Fibroblast of lung (primary cell): ENCODE results near the gene RBMS1. TPM values are rescaled to one million over a fixed set of nuclear protein-coding genes. Genes with fewer than 3 reads are reported as not detected.

Source experiments
- DNase-seq, 2 donors: peaks; one replicate each; pipeline versions ENCODE4 v3.0.0 to v3.0.0-alpha.2; 2010; ENCODE audit warnings: low read depth in 2 of 2
- H2AFZ ChIP-seq: 2 replicates; pipeline ENCODE4 v1.5.1; 2012; ENCODE audit warnings: low read length, control low read depth, inconsistent platforms
- H3K27ac ChIP-seq: 2 replicates; pipeline ENCODE4 v1.5.1; 2011; ENCODE audit warnings: low read length, control low read depth; ENCODE audit not compliant: insufficient read depth
- H3K27me3 ChIP-seq: 2 replicates; pipeline ENCODE4 v1.5.1; 2011; ENCODE audit warnings: mild to moderate bottlenecking, low read length; ENCODE audit not compliant: control insufficient read depth, insufficient read depth
- H3K36me3 ChIP-seq: 2 replicates; pipeline ENCODE4 v1.5.1; 2011; ENCODE audit warnings: low read length; ENCODE audit not compliant: control insufficient read depth, insufficient read depth
- H3K4me1 ChIP-seq: 2 replicates; pipeline ENCODE4 v1.5.1; 2011; ENCODE audit warnings: low read length; ENCODE audit not compliant: control insufficient read depth, insufficient read depth; ENCODE audit errors: extremely low read depth
- H3K4me2 ChIP-seq: 2 replicates; pipeline ENCODE4 v1.5.1; 2011; ENCODE audit warnings: low read length, control low read depth; ENCODE audit not compliant: insufficient read depth; ENCODE audit errors: extremely low read depth
- H3K4me3 ChIP-seq, 4 experiments: fragments of 200-600 bp in 1 of 4; sonication (generic) in 1 of 4; replicated peaks in 1 of 4; 2 replicates each; pipeline ENCODE4 v1.5.1; 2011 to 2016; ENCODE audit warnings: low read length in 4 of 4, low read depth in 3 of 4, mild to moderate bottlenecking in 3 of 4, control low read depth in 2 of 4, inconsistent platforms in 1 of 4, mixed read lengths in 1 of 4; ENCODE audit not compliant: insufficient read depth in 1 of 4; ENCODE audit errors: control extremely low read depth in 1 of 4
- H3K79me2 ChIP-seq: 2 replicates; pipeline ENCODE4 v1.5.1; 2012; ENCODE audit warnings: mild to moderate bottlenecking, low read length, inconsistent platforms; ENCODE audit not compliant: control insufficient read depth, insufficient read depth
- H3K9ac ChIP-seq: 2 replicates; pipeline ENCODE4 v1.5.1; 2011; ENCODE audit warnings: mild to moderate bottlenecking, low read length, control low read depth; ENCODE audit not compliant: insufficient read depth
- H3K9me3 ChIP-seq: 2 replicates; pipeline ENCODE4 v1.5.1; 2012; ENCODE audit warnings: low read depth, low read length; ENCODE audit not compliant: control insufficient read depth, insufficient read depth
- H4K20me1 ChIP-seq: 2 replicates; pipeline ENCODE4 v1.5.1; 2011; ENCODE audit warnings: low read length; ENCODE audit not compliant: control insufficient read depth, insufficient read depth; ENCODE audit errors: extremely low read depth
- CTCF ChIP-seq, 2 donors: IDR thresholded peaks in 1 of 2; conservative IDR thresholded peaks in 1 of 2; 1 replicate in 1 of 2; 2 replicates in 1 of 2; pipeline ENCODE4 v1.5.1; 2011 to 2012; ENCODE audit warnings: low read length in 2 of 2, control low read depth in 1 of 2, inconsistent platforms in 1 of 2, low read depth in 1 of 2, mild to moderate bottlenecking in 1 of 2
- EZH2 ChIP-seq: IDR thresholded peaks from 2 replicates; pipeline ENCODE4 v1.5.1; 2012; ENCODE audit warnings: low read length, control low read depth, mild to moderate bottlenecking; ENCODE audit errors: missing control alignments
- polyA plus RNA-seq, 2 donors: library from polyadenylated mRNA; depleted of rRNA in 1 of 2; stranded (reverse) in 1 of 2; unstranded in 1 of 2; fragments of >200 nt; gene quantifications; 2 replicates each; pipeline ENCODE4 v1.2.1, GENCODE V29; 2011 to 2012; ENCODE audit warnings: missing spikeins in 1 of 2
- total RNA-seq: library from RNA; depleted of rRNA; stranded (reverse); fragments of >200 nt; gene quantifications from 2 replicates; pipeline ENCODE4 v1.2.1, GENCODE V29; 2014

RBMS1 gene
- total and polyA plus RNA-seq, 2 donors (not counting 1 experiment from before 2014, with no cell fraction given): 77.3 to 146 TPM

- Histone ChIP-seq H3K4me3 (no peak overlapping the region), H3K36me3 (no peaks in the 10 kb centered on the region), H3K27me3 (no peaks in the 10 kb centered on the region), H3K4me2 (peak overlapping the region; percentile 37), H2AFZ (no peak overlapping the region), H3K9ac (no peak overlapping the region), H3K9me3 (no peaks in the 10 kb centered on the region), H3K27ac (peak overlapping the region; percentile 8), H3K79me2 (peaks cover 44% of the 10 kb centered on the region), H4K20me1 (no peaks in the 10 kb centered on the region), H3K4me1 (peaks cover 8% of the 10 kb centered on the region)
- no peak for TF ChIP-seq CTCF (conservative IDR thresholded peaks at IDR 0.05 in 1 of 2, IDR thresholded peaks at IDR 0.05 in 1 of 2; ENCODE audit: low read depth in 1 of 2, low read length in 2 of 2)
- no peak for TF ChIP-seq EZH2
- DNase-seq: no peak
These were observed 81.7 kb downstream of the RBMS1 start for GRCh38 chr2:160411955-160412354.

GRCh38 chr2:160411167-160411566 lies 82.4 kb downstream of the RBMS1 start:
- H3K27ac ChIP-seq: peak overlapping the region; percentile 8
- no peaks in the 10 kb centered on the region for H3K9me3 ChIP-seq
- H3K36me3 ChIP-seq: no peaks in the 10 kb centered on the region
- peak overlapping the region; percentile 68 for H3K4me2 ChIP-seq
- TF ChIP-seq EZH2: no peak
- no peak for TF ChIP-seq CTCF (conservative IDR thresholded peaks at IDR 0.05 in 1 of 2, IDR thresholded peaks at IDR 0.05 in 1 of 2; ENCODE audit: low read depth in 1 of 2, low read length in 2 of 2)
- H3K9ac ChIP-seq: no peak overlapping the region
- H3K79me2 ChIP-seq: peaks cover 48% of the 10 kb centered on the region
- no peak overlapping the region for H2AFZ ChIP-seq
- DNase-seq: peak in 1 of 2 donors; percentile 66
- H3K4me1 ChIP-seq: peaks cover 7% of the 10 kb centered on the region
- H4K20me1 ChIP-seq: no peaks in the 10 kb centered on the region
- H3K27me3 ChIP-seq: no peaks in the 10 kb centered on the region
- H3K4me3 ChIP-seq: no peak overlapping the region

- peaks cover 8% of the 10 kb centered on the region for H3K4me1 ChIP-seq
- H3K79me2 ChIP-seq: peaks cover 60% of the 10 kb centered on the region
- no peak overlapping the region for H2AFZ ChIP-seq
- no peaks in the 10 kb centered on the region for H3K36me3 ChIP-seq
- H3K27ac ChIP-seq: no peak overlapping the region
- TF ChIP-seq EZH2: no peak
- no peak for TF ChIP-seq CTCF (conservative IDR thresholded peaks at IDR 0.05 in 1 of 2, IDR thresholded peaks at IDR 0.05 in 1 of 2; ENCODE audit: low read depth in 1 of 2, low read length in 2 of 2)
- no peak overlapping the region for H3K4me2 ChIP-seq
- no peak overlapping the region for H3K4me3 ChIP-seq
- H3K9me3 ChIP-seq: no peaks in the 10 kb centered on the region
- no peaks in the 10 kb centered on the region for H4K20me1 ChIP-seq
- H3K9ac ChIP-seq: no peak overlapping the region
- no peaks in the 10 kb centered on the region for H3K27me3 ChIP-seq
- DNase-seq: peak in 1 of 2 donors; percentile 85
These were observed 84.1 kb downstream of the RBMS1 start for GRCh38 chr2:160409480-160409879.
